OCI-LY7 (cell line): ENCODE measurements around the gene BTBD9. TPM values are rescaled to one million over a fixed set of nuclear protein-coding genes. Genes with fewer than 3 reads are reported as not detected.

Source experiments
- BruUV-seq: library from RNA; stranded (reverse); fragments of 400-500 nt; replicated peaks from 2 replicates; lab custom pipeline; 2021; lab: Mats Ljungman, UMichigan
- CTCF ChIA-PET: fragments of 300-600 bp; sonication (Branson Sonifier 250); formaldehyde crosslinking; loops from one replicate; lab custom pipeline; 2022; ENCODE audit warnings: antibody characterized with exemption; ENCODE audit not compliant: unreplicated experiment; lab: Charles Lee
- POLR2A ChIA-PET: fragments of 300-600 bp; sonication (Branson Sonifier 250); formaldehyde crosslinking; loops from one replicate; lab custom pipeline; 2022; ENCODE audit warnings: antibody characterized with exemption; lab: Charles Lee
- DNase-seq: peaks from one replicate; pipeline ENCODE4 v3.0.0-alpha.2; 2015; ENCODE audit warnings: low spot score
- H2AFZ ChIP-seq: fragments of 200-600 bp; sonication (generic), shearing (Covaris generic); 2 replicates; pipeline ENCODE4 v1.6.1; 2014; ENCODE audit warnings: mild to moderate bottlenecking, antibody characterized with exemption, low read length, moderate library complexity
- H3K27ac ChIP-seq: fragments of 200-600 bp; sonication (generic); 2 replicates; pipeline ENCODE4 v1.5.1; 2014; ENCODE audit warnings: mixed run types, low read depth, mild to moderate bottlenecking, moderate library complexity, low read length, inconsistent platforms; ENCODE audit not compliant: poor library complexity, severe bottlenecking
- H3K36me3 ChIP-seq: fragments of 200-600 bp; sonication (generic); 2 replicates; pipeline ENCODE4 v1.6.1; 2014; ENCODE audit warnings: mild to moderate bottlenecking, antibody characterized with exemption, low read length, moderate library complexity, mixed read lengths; ENCODE audit not compliant: insufficient read depth
- H3K4me1 ChIP-seq: fragments of 200-600 bp; sonication (generic); 2 replicates; pipeline ENCODE4 v1.5.1; 2014; ENCODE audit warnings: mild to moderate bottlenecking, low read length; ENCODE audit not compliant: insufficient read depth, poor library complexity, severe bottlenecking
- H3K4me2 ChIP-seq: fragments of 200-600 bp; sonication (generic); 2 replicates; pipeline ENCODE4 v1.6.1; 2014; ENCODE audit warnings: mild to moderate bottlenecking, low read length
- H3K4me3 ChIP-seq: fragments of 200-600 bp; sonication (generic); 2 replicates; pipeline ENCODE4 v1.5.1; 2014; ENCODE audit warnings: mild to moderate bottlenecking, low read depth, low read length; ENCODE audit not compliant: poor library complexity, severe bottlenecking
- H3K79me2 ChIP-seq: fragments of 200-600 bp; sonication (generic); 2 replicates; pipeline ENCODE4 v1.6.1; 2016; ENCODE audit warnings: low read depth, mild to moderate bottlenecking, low read length, moderate library complexity, mixed read lengths; ENCODE audit not compliant: insufficient read depth
- H3K9me2 ChIP-seq: fragments of 200-600 bp; sonication (generic); 2 replicates; pipeline ENCODE4 v1.6.1; 2016; ENCODE audit warnings: mild to moderate bottlenecking, low read length, mixed read lengths; ENCODE audit not compliant: insufficient read depth
- H3K9me3 ChIP-seq: fragments of 200-600 bp; sonication (generic); 2 replicates; pipeline ENCODE4 v1.6.1; 2014; ENCODE audit warnings: mild to moderate bottlenecking, mixed run types, low read length, mixed read lengths
- H4K20me1 ChIP-seq: fragments of 200-600 bp; sonication (generic); 2 replicates; pipeline ENCODE4 v1.6.1; 2014; ENCODE audit warnings: mild to moderate bottlenecking, antibody characterized with exemption, low read length, moderate library complexity, mixed read lengths; ENCODE audit not compliant: insufficient read depth
- CTCF ChIP-seq: fragments of 200-600 bp; sonication (generic); conservative IDR thresholded peaks from 2 replicates; pipeline ENCODE4 v1.5.1; 2014; ENCODE audit warnings: mild to moderate bottlenecking, antibody characterized with exemption, low read length, moderate library complexity, mixed read lengths
- EZH2phosphoT487 ChIP-seq: fragments of 200-600 bp; sonication (generic); IDR thresholded peaks from 2 replicates; pipeline ENCODE4 v1.6.1; 2018; ENCODE audit warnings: low read depth, borderline replicate concordance, mild to moderate bottlenecking, mixed run types, antibody characterized with exemption, low read length, moderate library complexity, mixed read lengths
- intact Hi-C: fragments of 100-400 bp; cut with micrococcal nuclease; formaldehyde crosslinking; loops from one replicate; pipeline ENCODE4 v1.10.0; 2022; ENCODE audit not compliant: unreplicated experiment
- total RNA-seq, 2 experiments: library from RNA; depleted of rRNA in 1 of 2; stranded (reverse); fragments of >200 nt in 1 of 2; shearing (Covaris generic) in 1 of 2; gene quantifications; 2 replicates each; pipeline ENCODE4 v1.2.3, GENCODE V29; 2014 to 2022

The BTBD9 gene
- total RNA-seq, 2 experiments from 2014 or later = 5.9 to 7.3 TPM

- Histone ChIP-seq H4K20me1 (no peaks in the 10 kb centered on the region), H3K4me3 (no peak overlapping the region), H3K4me1 (peaks cover 19% of the 10 kb centered on the region), H3K36me3 (no peaks in the 10 kb centered on the region), H3K9me3 (no peaks in the 10 kb centered on the region), H3K4me2 (no peak overlapping the region), H3K27ac (no peak overlapping the region), H3K9me2 (no peaks in the 10 kb centered on the region), H3K79me2 (no peaks in the 10 kb centered on the region), H2AFZ (no peak overlapping the region)
- BruUV-seq = no TSS peak
- no peak for TF ChIP-seq EZH2phosphoT487
- no peak for TF ChIP-seq CTCF
- ChIA-PET POLR2A (no interaction called here), CTCF (no interaction called here)
- DNase-seq = no peak
- intact Hi-C loops = no loop called here
These were observed 336.9 kb downstream of the BTBD9 start for GRCh38 chr6:38302838-38303237.

GRCh38 chr6:38302081-38302480 is 337.6 kb downstream of the BTBD9 start:
- no peak overlapping the region for H2AFZ ChIP-seq
- no peak for TF ChIP-seq EZH2phosphoT487
- no peak for TF ChIP-seq CTCF
- no peak overlapping the region for H3K27ac ChIP-seq
- H3K4me1 ChIP-seq = peaks cover 11% of the 10 kb centered on the region
- intact Hi-C loops = no loop called here
- H3K36me3 ChIP-seq = no peaks in the 10 kb centered on the region
- no TSS peak for BruUV-seq
- no peak overlapping the region for H3K4me2 ChIP-seq
- no peak for DNase-seq
- no peaks in the 10 kb centered on the region for H4K20me1 ChIP-seq
- no peaks in the 10 kb centered on the region for H3K9me2 ChIP-seq
- POLR2A ChIA-PET = no interaction called here
- CTCF ChIA-PET = no interaction called here
- no peaks in the 10 kb centered on the region for H3K79me2 ChIP-seq
- no peaks in the 10 kb centered on the region for H3K9me3 ChIP-seq
- H3K4me3 ChIP-seq = no peak overlapping the region

- Histone ChIP-seq H3K9me3 (no peaks in the 10 kb centered on the region), H4K20me1 (no peaks in the 10 kb centered on the region), H3K79me2 (no peaks in the 10 kb centered on the region), H3K27ac (no peak overlapping the region), H3K36me3 (no peaks in the 10 kb centered on the region), H3K4me3 (no peak overlapping the region), H2AFZ (no peak overlapping the region), H3K9me2 (no peaks in the 10 kb centered on the region), H3K4me1 (no peaks in the 10 kb centered on the region), H3K4me2 (no peak overlapping the region)
- POLR2A ChIA-PET = interaction anchor here (0.6 to 0.7 kb wide), 2 partner anchors 30 to 758 kb away, joined by 4 read pairs; no protein-coding TSS in a partner anchor
- no peak for TF ChIP-seq CTCF
- no peak for DNase-seq
- no TSS peak for BruUV-seq
- CTCF ChIA-PET = no interaction called here
- intact Hi-C loops = no loop called here
These were observed 349.5 kb downstream of the BTBD9 start for GRCh38 chr6:38290133-38290799.
